C4-2B (cell line): ENCODE data around the gene VIPR1.

Source experiments
- ZFX ChIP-seq: fragments of 450-650 bp; IDR thresholded peaks from 2 replicates; pipeline ENCODE4 v1.6.1; 2017
- TF ChIP-seq, protein P1 (sequence below): fragments of 450-650 bp; conservative IDR thresholded peaks from 2 replicates; pipeline ENCODE4 v1.5.1; 2017; ENCODE audit warnings: mild to moderate bottlenecking

DNA sequence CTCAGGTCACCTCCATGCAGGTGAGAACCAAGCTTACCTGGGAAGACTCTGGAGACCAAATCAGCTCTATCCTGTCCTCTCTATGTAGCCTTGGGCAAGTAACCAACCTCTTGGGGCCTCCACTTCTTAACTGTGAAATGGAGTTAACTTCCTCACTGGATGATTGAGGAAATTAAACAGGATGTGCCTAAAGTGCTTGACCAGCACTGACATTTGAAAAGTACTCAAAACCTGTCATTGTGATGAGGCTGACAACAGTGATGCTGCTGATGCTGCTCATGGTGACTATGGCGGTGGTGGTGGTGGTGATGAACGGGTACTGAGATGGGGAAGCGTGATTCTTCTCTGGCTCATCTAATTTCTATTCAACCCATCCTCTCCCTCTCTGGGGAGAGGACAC, 22.3 kb downstream of the VIPR1 start:
- TF ChIP-seq, protein P1, sequence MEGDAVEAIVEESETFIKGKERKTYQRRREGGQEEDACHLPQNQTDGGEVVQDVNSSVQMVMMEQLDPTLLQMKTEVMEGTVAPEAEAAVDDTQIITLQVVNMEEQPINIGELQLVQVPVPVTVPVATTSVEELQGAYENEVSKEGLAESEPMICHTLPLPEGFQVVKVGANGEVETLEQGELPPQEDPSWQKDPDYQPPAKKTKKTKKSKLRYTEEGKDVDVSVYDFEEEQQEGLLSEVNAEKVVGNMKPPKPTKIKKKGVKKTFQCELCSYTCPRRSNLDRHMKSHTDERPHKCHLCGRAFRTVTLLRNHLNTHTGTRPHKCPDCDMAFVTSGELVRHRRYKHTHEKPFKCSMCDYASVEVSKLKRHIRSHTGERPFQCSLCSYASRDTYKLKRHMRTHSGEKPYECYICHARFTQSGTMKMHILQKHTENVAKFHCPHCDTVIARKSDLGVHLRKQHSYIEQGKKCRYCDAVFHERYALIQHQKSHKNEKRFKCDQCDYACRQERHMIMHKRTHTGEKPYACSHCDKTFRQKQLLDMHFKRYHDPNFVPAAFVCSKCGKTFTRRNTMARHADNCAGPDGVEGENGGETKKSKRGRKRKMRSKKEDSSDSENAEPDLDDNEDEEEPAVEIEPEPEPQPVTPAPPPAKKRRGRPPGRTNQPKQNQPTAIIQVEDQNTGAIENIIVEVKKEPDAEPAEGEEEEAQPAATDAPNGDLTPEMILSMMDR: no peak
- TF ChIP-seq ZFX: no peak
